Colonic mucosa (tissue), 4 donors: ENCODE measurements around the gene KRT33A. TPM values are rescaled to one million over a fixed set of nuclear protein-coding genes. Genes with fewer than 3 reads are reported as not detected.

Experiments used
- DNase-seq: peaks from one replicate; pipeline ENCODE4 v3.0.0-alpha.2; 2020
- H3K27ac ChIP-seq: fragments of 200-600 bp; one replicate; pipeline ENCODE4 v1.8.0; 2021
- H3K27me3 ChIP-seq: fragments of 200-600 bp; one replicate; pipeline ENCODE4 v1.8.0; 2021
- H3K36me3 ChIP-seq: fragments of 200-600 bp; one replicate; pipeline ENCODE4 v1.8.0; 2021
- H3K4me1 ChIP-seq: fragments of 200-600 bp; one replicate; pipeline ENCODE4 v1.8.0; 2021; ENCODE audit warnings: mild to moderate bottlenecking
- H3K4me3 ChIP-seq: fragments of 200-600 bp; one replicate; pipeline ENCODE4 v1.8.0; 2021
- H3K9ac ChIP-seq, 2 donors: one replicate each; pipeline ENCODE4 v1.7.0; 2013; ENCODE audit warnings: control low read depth in 2 of 2, low read depth in 2 of 2, low read length in 2 of 2
- H3K9me3 ChIP-seq: fragments of 200-600 bp; one replicate; pipeline ENCODE4 v1.8.0; 2021
- CTCF ChIP-seq: fragments of 200-600 bp; IDR thresholded peaks from one replicate; pipeline ENCODE4 v1.8.0; 2022; ENCODE audit warnings: antibody characterized with exemption, mild to moderate bottlenecking
- intact Hi-C: fragments of 100-400 bp; cut with DNase I; formaldehyde crosslinking; loops from one replicate; pipeline ENCODE4 v1.14.1; 2022
- total RNA-seq, 2 donors: library from RNA; stranded (reverse); fragmentation: NEBNext Ultra II Directional in 1 of 2; extraction: Animal tissue kit (Norgen Biotek cat#: 25700) in 1 of 2; gene quantifications; one replicate each; pipeline ENCODE4 v1.2.1, GENCODE V29; 2021
- donor health status: healthy.
- donor health status: DM: no; HTN: no; CAD: no.
- donor health status: DM: no; HTN: no; CAD: no.

KRT33A gene
- total RNA-seq, 2 donors from 2014 or later, result not detected

- Histone ChIP-seq H3K4me3 (no peak overlapping the region), H3K9ac (no peak overlapping the region), H3K9me3 (no peaks in the 10 kb centered on the region), H3K27ac (no peak overlapping the region), H3K36me3 (no peaks in the 10 kb centered on the region), H3K4me1 (no peaks in the 10 kb centered on the region), H3K27me3 (no peaks in the 10 kb centered on the region)
- peak; percentile 79 for TF ChIP-seq CTCF
- intact Hi-C loops, result loop anchor here (5.0 to 10.0 kb wide), 3 partner anchors 323 to 467 kb away; no protein-coding TSS in a partner anchor
- no peak for DNase-seq
Observed at GRCh38 chr17:41322094-41322902, 28.3 kb downstream of the KRT33A start.

- no peaks in the 10 kb centered on the region for H3K9me3 ChIP-seq
- no peak overlapping the region for H3K9ac ChIP-seq
- no peaks in the 10 kb centered on the region for H3K36me3 ChIP-seq
- H3K27ac ChIP-seq, result no peak overlapping the region
- TF ChIP-seq CTCF, result no peak
- no peak for DNase-seq
- intact Hi-C loops, result no loop called here
- H3K27me3 ChIP-seq, result no peaks in the 10 kb centered on the region
- H3K4me3 ChIP-seq, result no peak overlapping the region
- no peaks in the 10 kb centered on the region for H3K4me1 ChIP-seq
Observed at GRCh38 chr17:41318231-41318630, 32.4 kb downstream of the KRT33A start.

- H3K9me3 ChIP-seq, result no peaks in the 10 kb centered on the region
- H3K27ac ChIP-seq, result no peak overlapping the region
- H3K4me1 ChIP-seq, result no peaks in the 10 kb centered on the region
- DNase-seq, result no peak
- H3K27me3 ChIP-seq, result no peaks in the 10 kb centered on the region
- intact Hi-C loops, result no loop called here
- no peak overlapping the region for H3K4me3 ChIP-seq
- H3K36me3 ChIP-seq, result no peaks in the 10 kb centered on the region
- no peak overlapping the region for H3K9ac ChIP-seq
- no peak for TF ChIP-seq CTCF
Observed at GRCh38 chr17:41315814-41316445, 34.7 kb downstream of the KRT33A start.

- H3K9me3 ChIP-seq, result no peaks in the 10 kb centered on the region
- no peak within 1 kb of the TSS for H3K4me3 ChIP-seq
- H3K27me3 ChIP-seq, result no peaks in the 10 kb centered on the region
- no peaks in the 10 kb centered on the region for H3K4me1 ChIP-seq
- intact Hi-C loops, result no loop called here
- H3K27ac ChIP-seq, result no peak within 1 kb of the TSS
- TF ChIP-seq CTCF, result no peak
- H3K9ac ChIP-seq, result no peak within 1 kb of the TSS
- H3K36me3 ChIP-seq, result no peaks in the 10 kb centered on the region
- DNase-seq, result no peak
Observed at GRCh38 chr17:41315204-41315794, 35.3 kb downstream of the KRT33A start, which contains the start of gene KRTAP17-1. TSS of gene KRTAP17-1 (minus strand) at chr17:41315710. CDS start at chr17:41315650, 60 bp downstream.

GRCh38 chr17:41311111-41311510, 39.5 kb downstream of the KRT33A start:
- no peaks in the 10 kb centered on the region for H3K36me3 ChIP-seq
- intact Hi-C loops, result no loop called here
- no peak overlapping the region for H3K4me3 ChIP-seq
- H3K9ac ChIP-seq, result no peak overlapping the region
- no peak for TF ChIP-seq CTCF
- no peaks in the 10 kb centered on the region for H3K9me3 ChIP-seq
- no peak overlapping the region for H3K27ac ChIP-seq
- no peaks in the 10 kb centered on the region for H3K4me1 ChIP-seq
- no peak for DNase-seq
- H3K27me3 ChIP-seq, result no peaks in the 10 kb centered on the region
